ENCODE data around the gene E2F7. TPM values are rescaled to one million over a fixed set of nuclear protein-coding genes. Genes with fewer than 3 reads are reported as not detected.
A peak's percentile ranks its signal among the peaks of the same experiment; 100 is the strongest.

The E2F7 gene
- total and polyA plus RNA-seq, 2 of the 4 experiments (the other 2 are of a cell fraction), result 6.0 to 8.1 TPM

DNA sequence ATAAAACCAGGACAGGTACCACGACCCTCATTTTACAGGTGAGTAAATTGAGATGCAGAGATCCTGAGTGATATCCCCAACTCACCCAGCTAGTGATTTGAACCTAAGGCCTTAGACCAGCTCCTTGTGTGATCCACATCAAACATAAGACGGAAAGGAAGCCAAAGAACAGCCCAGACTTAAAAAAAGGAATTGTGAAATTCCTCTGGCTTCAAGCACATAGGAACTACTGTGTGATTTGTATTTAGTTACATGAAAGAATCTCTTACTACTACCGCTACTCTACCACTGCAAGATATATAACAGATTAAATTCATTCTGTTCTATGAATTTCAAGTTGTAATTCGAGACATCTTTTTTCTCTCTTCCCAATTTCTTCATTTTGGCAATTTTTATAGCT lies 10.5 kb downstream of the E2F7 start:
- no peak overlapping the region for H3K56ac ChIP-seq (ENCODE audit: extremely low read depth, insufficient read depth, low read length)
- H2AK9ac ChIP-seq (replicated peaks; ENCODE audit: low read depth, low read length, poor library complexity), result no peak overlapping the region
- no peak overlapping the region for H3K4me2 ChIP-seq (ENCODE audit: low read depth, low read length)
- H2BK20ac ChIP-seq (ENCODE audit: low read depth, low read length), result no peak overlapping the region
- H3K36me3 ChIP-seq (ENCODE audit: control insufficient read depth, insufficient read depth, low read length), result peaks cover 1% of the 10 kb centered on the region; the same call in 1 of the 2 replicates
- H3K4me1 ChIP-seq (ENCODE audit: control insufficient read depth, insufficient read depth, low read length), result peaks cover 4% of the 10 kb centered on the region; the same call in 1 of the 2 replicates
- H3K23ac ChIP-seq (ENCODE audit: low read depth, low read length), result no peak overlapping the region
- no peak for DNase-seq
- no peak overlapping the region for H3K9ac ChIP-seq (ENCODE audit: low read depth, low read length)
- no peak overlapping the region for H2AK5ac ChIP-seq (ENCODE audit: low read depth, low read length)
- no TSS peak for BruUV-seq (replicated peaks)
- H3K14ac ChIP-seq (replicated peaks; ENCODE audit: low read depth, low read length), result no peak overlapping the region
- CTCF ChIA-PET, result interaction anchor here (0.6 kb wide), 1 partner anchor 353 kb away, joined by 3 read pairs; no protein-coding TSS in a partner anchor
- H2BK15ac ChIP-seq (ENCODE audit: low read depth, low read length), result no peak overlapping the region
- intact Hi-C loops (cut with micrococcal nuclease) (loop anchor here (5.0 kb wide), 1 partner anchor 632 kb away; no protein-coding TSS in a partner anchor), in situ Hi-C loops (cut with MboI; ENCODE audit: low sequenced_read_pairs) (loop anchor here (25.0 kb wide), 1 partner anchor 882 kb away; no protein-coding TSS in a partner anchor), dilution Hi-C loops (cut with HindIII; ENCODE audit: low sequenced_read_pairs, unreplicated experiment) (no loop called here)
- H4K8ac ChIP-seq (ENCODE audit: low read depth in 2 of 2, low read length in 2 of 2), result no peak overlapping the region
- H3K4me3 ChIP-seq (ENCODE audit: insufficient read depth, low read depth, low read length), result no peak overlapping the region
- POLR2A ChIA-PET (ENCODE audit: unreplicated experiment), result no interaction called here
- H2AFZ ChIP-seq (replicated peaks; ENCODE audit: low read length, poor library complexity), result no peak overlapping the region
- TF ChIP-seq MAZ (IDR thresholded peaks at IDR 0.05; ENCODE audit: borderline replicate concordance, low read depth, low read length) (no peak), MXI1 (IDR thresholded peaks at IDR 0.05; ENCODE audit: borderline replicate concordance, low read depth, low read length) (no peak)
- no peaks in the 10 kb centered on the region for H4K20me1 ChIP-seq (ENCODE audit: insufficient read depth, low read length)
- peak overlapping the region; percentile 65; the same call in 1 of the 2 replicates for H4K5ac ChIP-seq (ENCODE audit: low read depth, low read length)
- no peaks in the 10 kb centered on the region for H3K9me3 ChIP-seq (ENCODE audit: control insufficient read depth, insufficient read depth, low read length)
- no peak overlapping the region for H3K18ac ChIP-seq (ENCODE audit: low read depth, low read length)
- no peak overlapping the region for H3K27ac ChIP-seq (ENCODE audit: insufficient read depth, low read length)
- H4K91ac ChIP-seq (ENCODE audit: insufficient read depth, low read depth, low read length), result no peak overlapping the region
- WGBS, 2 experiments (ENCODE audit: extremely low coverage in 2 of 2, insufficient read length in 1 of 2), result no CpG with 5 or more reads among the region's 4 CpGs
- H3K27me3 ChIP-seq (ENCODE audit: control insufficient read depth, insufficient read depth, low read length), result no peaks in the 10 kb centered on the region
- H3K9me1 ChIP-seq (ENCODE audit: insufficient read depth, low read length), result peaks cover 6% of the 10 kb centered on the region
- H3K4ac ChIP-seq (ENCODE audit: low read depth, low read length), result no peak overlapping the region
- no peak for ATAC-seq (ENCODE audit: low read depth)
- peaks cover 24 to 52% of the 10 kb centered on the region in 2 experiments for H3K79me1 ChIP-seq (ENCODE audit: low read depth in 1 of 2, low read length in 2 of 2)
- no peak overlapping the region for H2BK120ac ChIP-seq (ENCODE audit: low read depth, low read length)
- no peak overlapping the region for H2BK5ac ChIP-seq (ENCODE audit: low read depth, low read length, poor library complexity, severe bottlenecking)

All from IMR-90 (cell line).